IPS-20b (cell line): ENCODE measurements around the gene RAC3.

Experiments
- H3K27ac ChIP-seq: one replicate; pipeline ENCODE4 v1.5.1; 2013; ENCODE audit warnings: low read length
- H3K27me3 ChIP-seq: 2 replicates; pipeline ENCODE4 v1.6.1; 2013; ENCODE audit warnings: mild to moderate bottlenecking, low read length, inconsistent platforms; ENCODE audit not compliant: insufficient read depth
- H3K36me3 ChIP-seq: 2 replicates; pipeline ENCODE4 v1.6.1; 2013; ENCODE audit warnings: low read depth, mild to moderate bottlenecking, inconsistent platforms, low read length, moderate library complexity; ENCODE audit not compliant: insufficient read depth
- H3K4me1 ChIP-seq: 2 replicates; pipeline ENCODE4 v1.6.1; 2013; ENCODE audit warnings: mild to moderate bottlenecking, control low read depth, inconsistent platforms, low read length, moderate library complexity; ENCODE audit not compliant: insufficient read depth
- H3K4me3 ChIP-seq: 2 replicates; pipeline ENCODE4 v1.5.1; 2013; ENCODE audit warnings: mild to moderate bottlenecking, low read length, inconsistent platforms
- H3K9ac ChIP-seq: 2 replicates; pipeline ENCODE4 v1.6.1; 2013; ENCODE audit warnings: low read depth, mild to moderate bottlenecking, inconsistent platforms, low read length, moderate library complexity
- H3K9me3 ChIP-seq: 2 replicates; pipeline ENCODE4 v1.6.1; 2013; ENCODE audit warnings: mild to moderate bottlenecking, low read depth, low read length, inconsistent platforms; ENCODE audit not compliant: insufficient read depth

Gene RAC3

DNA sequence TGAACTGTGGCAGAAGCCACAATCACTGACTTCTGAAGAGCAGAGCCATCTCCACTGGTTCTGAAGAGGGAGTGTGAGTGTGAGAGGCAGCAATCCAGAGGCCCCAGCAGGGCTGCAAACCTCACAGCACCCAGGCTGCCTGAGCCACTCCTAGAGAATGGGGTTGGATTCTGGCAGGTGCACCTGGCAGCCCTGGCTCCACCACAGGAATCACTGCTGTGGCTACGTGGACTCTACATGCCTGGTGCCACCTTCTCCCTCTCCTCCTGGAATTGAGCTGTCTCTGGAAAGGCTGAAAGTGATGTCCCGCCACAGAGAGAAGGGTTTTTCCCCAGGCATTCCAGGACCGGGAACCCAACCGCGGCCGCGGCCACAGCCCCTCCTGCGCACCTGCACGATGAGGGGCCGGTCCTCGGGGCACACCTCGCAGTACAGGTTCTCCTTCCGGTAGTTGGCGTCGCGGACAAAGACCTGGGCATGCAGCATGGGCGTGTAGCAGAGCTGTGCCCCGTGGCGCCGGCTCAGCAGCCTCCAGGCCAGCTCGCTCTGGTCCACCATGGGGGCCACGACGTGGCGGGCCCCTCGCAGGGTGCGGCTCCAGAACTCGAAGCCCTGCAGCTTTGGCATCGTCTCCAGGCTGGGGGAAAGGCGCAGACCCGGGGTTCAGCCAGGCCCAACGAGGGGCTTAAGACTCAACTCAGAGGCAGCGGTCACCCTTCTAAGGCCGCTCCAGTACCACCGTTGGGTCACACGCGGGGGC lies 33.1 kb downstream of the RAC3 start:
- Histone ChIP-seq H3K9me3 (no peaks in the 10 kb centered on the region), H3K27ac (no peak overlapping the region), H3K36me3 (peaks cover 31% of the 10 kb centered on the region), H3K4me3 (peak overlapping the region; percentile 76), H3K27me3 (no peaks in the 10 kb centered on the region), H3K9ac (peak overlapping the region; percentile 72; the same call in 1 of the 2 replicates), H3K4me1 (peaks cover 4% of the 10 kb centered on the region; the same call in 1 of the 2 replicates)

DNA sequence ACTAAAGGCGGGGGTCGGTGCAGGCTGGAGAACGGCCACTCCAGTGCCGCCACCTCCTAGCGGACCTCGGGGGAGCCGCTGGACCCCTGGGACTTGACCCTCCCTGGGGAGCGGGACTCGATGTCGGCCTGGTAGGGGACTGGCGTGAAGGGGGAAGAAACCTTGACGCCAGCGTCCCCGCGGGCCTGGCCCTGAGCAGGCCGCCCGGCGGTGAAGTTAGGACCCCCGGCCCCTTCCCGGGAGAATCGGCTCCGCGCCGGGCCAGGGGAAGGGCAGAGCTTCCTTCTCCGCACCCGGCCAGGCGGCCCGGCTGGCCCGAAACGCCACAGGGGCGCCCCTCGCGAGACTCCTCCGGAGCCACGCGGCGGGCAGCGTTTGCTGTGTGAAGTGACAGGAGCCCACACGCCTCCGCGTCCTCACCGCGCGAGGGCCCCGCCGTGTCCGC lies 33.7 kb downstream of the RAC3 start:
- Histone ChIP-seq H3K9me3 (no peaks in the 10 kb centered on the region), H3K4me1 (peaks cover 4% of the 10 kb centered on the region; the same call in 1 of the 2 replicates), H3K27ac (no peak overlapping the region), H3K27me3 (no peaks in the 10 kb centered on the region), H3K9ac (peak overlapping the region; percentile 72), H3K4me3 (peak overlapping the region; percentile 76), H3K36me3 (peaks cover 31% of the 10 kb centered on the region)

DNA sequence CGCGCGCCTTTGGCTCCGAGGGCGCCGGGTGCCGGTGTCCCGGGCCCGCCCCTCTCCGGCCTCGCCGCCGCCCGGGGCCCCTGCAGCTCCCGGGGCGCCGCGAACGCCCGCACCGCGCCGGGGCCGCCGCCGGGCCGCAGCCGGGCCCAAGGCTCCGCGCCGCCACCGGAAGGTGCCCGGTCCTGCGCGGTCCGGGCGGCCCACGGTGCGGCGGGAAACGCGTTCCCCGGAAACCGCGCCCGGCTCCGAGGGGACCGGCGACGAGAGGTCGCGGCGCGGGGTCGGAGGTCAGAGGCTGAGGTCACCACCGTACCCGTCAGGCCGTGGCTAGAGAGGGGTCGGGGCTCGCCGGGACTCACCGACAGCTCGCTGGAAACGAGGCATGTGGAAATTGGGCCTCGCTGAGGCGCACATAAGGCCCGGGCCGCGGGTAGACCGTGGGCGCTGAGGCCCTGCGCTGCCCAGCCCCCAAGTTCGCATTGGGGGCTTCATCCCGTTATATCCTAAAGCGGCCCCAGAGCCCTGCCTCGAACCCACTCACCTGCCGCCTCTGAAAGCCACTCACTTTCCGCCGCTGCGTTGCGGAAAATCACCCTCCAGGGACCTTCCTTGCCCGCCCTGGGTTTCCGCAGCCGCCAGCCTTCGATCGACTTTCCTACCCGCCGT lies 34.3 kb downstream of the RAC3 start, which contains the start of gene DUS1L:
DUS1L (minus strand) TSS at position 167 of the 666 bp plus-strand sequence. CDS start 745 bp downstream, outside the sequence.
- H3K9ac ChIP-seq, result peak within 1 kb of the TSS; percentile 74
- peak within 1 kb of the TSS; percentile 76 for H3K4me3 ChIP-seq
- H3K27ac ChIP-seq, result no peak within 1 kb of the TSS
- H3K27me3 ChIP-seq, result no peaks in the 10 kb centered on the region
- peaks cover 26% of the 10 kb centered on the region for H3K36me3 ChIP-seq
- peaks cover 4% of the 10 kb centered on the region; the same call in 1 of the 2 replicates for H3K4me1 ChIP-seq
- H3K9me3 ChIP-seq, result no peaks in the 10 kb centered on the region

DNA sequence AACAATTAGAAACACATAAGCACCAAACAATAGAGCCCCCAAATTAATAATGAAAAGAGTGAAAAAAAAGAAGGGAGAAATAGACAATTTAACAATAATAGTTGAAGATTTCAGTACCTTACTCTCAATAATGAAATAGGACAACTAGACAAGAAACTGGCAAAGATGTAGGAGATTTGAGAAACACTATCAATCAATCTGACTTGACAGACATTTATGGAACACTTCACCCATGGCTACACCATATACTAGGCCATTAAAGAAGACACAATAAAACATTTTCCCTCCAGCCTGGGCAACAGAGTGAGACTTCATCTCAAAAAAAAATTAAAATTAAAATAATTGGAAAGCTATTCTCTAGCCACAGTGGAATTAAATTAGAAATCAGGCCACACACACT lies 39.1 kb downstream of the RAC3 start:
- Histone ChIP-seq H3K9me3 (no peaks in the 10 kb centered on the region), H3K4me3 (no peak overlapping the region), H3K36me3 (no peaks in the 10 kb centered on the region), H3K27me3 (peaks cover 5% of the 10 kb centered on the region; the same call in 1 of the 2 replicates), H3K9ac (no peak overlapping the region), H3K27ac (no peak overlapping the region), H3K4me1 (peaks cover 4% of the 10 kb centered on the region; the same call in 1 of the 2 replicates)

DNA sequence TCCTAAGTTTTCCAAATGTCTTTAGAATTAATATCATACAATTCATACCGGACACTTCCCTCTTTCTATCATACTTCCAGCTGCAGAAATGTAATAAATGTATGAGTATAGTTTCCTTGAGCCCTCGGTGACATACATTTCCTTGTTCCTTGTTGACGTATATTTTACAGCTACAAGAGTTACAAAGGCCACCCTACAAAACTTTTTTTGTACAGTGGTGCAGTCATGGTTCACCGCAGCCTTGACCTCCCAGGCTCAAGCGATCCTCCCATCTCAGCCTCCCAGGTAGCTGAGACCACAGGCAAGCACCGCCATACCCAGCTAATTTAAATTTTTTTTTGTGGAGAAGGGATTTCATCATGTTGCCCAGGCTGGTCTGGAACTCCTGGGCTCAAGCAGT lies 41.3 kb downstream of the RAC3 start:
- peaks cover 5% of the 10 kb centered on the region; the same call in 1 of the 2 replicates for H3K27me3 ChIP-seq
- H3K4me1 ChIP-seq, result no peaks in the 10 kb centered on the region
- H3K9ac ChIP-seq, result no peak overlapping the region
- H3K9me3 ChIP-seq, result no peaks in the 10 kb centered on the region
- H3K4me3 ChIP-seq, result no peak overlapping the region
- H3K36me3 ChIP-seq, result 0 out of 2 replicates have a peak, but pooled peaks cover 3% of the 10 kb centered on the region
- no peak overlapping the region for H3K27ac ChIP-seq

DNA sequence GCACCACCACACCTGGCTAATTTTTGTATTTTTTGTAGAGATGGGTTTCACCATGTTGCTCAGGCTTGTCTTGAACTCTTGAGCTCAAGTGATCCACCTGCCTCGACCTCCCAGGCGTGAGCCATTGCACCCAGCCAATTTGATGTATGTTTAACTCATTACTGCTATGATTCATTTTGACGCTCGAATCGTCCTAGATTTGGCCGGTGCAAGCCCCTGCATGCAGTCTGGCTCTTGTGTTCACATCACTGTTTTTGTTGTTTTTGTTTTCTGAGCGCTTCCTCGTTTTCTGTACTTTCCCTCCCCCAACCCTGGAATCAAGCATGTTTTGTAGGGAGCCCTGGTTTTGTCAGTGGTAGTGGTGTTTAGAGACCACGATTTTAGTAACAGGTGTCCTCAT lies 42.0 kb downstream of the RAC3 start:
- Histone ChIP-seq H3K9ac (no peak overlapping the region), H3K4me3 (no peak overlapping the region), H3K4me1 (no peaks in the 10 kb centered on the region), H3K9me3 (no peaks in the 10 kb centered on the region), H3K36me3 (peaks cover 8% of the 10 kb centered on the region; the same call in 1 of the 2 replicates), H3K27ac (no peak overlapping the region), H3K27me3 (peaks cover 5% of the 10 kb centered on the region; the same call in 1 of the 2 replicates)

DNA sequence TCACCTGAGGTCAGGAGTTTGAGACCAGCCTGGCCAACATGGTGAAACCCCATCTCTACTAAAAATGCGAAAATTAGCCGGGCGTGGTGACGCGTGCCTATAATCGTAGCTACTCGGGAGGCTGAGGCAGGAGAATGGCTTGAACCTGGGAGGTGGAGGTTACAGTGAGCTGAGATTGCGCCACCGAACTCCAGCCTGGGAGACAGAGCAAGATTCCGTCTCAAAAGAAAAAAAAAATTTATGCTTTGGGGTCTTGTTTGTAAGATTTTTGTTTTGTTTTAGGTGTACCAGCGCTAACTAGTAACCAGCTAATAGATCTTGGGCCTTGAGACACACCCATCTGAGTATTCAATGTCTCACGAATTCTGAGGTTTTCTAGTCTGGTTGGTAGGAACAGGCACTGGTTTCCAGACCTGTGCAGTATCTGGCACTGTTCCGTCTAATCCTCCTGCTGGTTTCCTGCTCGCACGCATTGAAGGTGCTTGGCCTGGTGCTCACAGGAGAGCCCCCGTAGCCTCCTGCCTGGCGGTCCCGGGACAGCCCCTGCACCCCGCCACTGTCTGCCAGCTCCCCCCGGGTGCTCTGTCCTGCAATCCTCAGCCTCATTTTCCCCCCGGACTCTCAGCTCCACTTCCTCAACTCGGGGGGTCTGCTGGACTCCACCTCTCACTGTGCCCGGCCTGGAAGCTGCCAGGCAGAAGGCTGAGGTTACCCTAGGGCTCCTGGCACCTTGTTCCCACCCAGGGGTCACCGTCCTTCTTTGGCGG lies 44.7 kb downstream of the RAC3 start:
- Histone ChIP-seq H3K4me3 (no peak overlapping the region), H3K27me3 (peaks cover 5% of the 10 kb centered on the region; the same call in 1 of the 2 replicates), H3K36me3 (peaks cover 32% of the 10 kb centered on the region), H3K27ac (no peak overlapping the region), H3K9me3 (no peaks in the 10 kb centered on the region), H3K4me1 (no peaks in the 10 kb centered on the region), H3K9ac (no peak overlapping the region)

DNA sequence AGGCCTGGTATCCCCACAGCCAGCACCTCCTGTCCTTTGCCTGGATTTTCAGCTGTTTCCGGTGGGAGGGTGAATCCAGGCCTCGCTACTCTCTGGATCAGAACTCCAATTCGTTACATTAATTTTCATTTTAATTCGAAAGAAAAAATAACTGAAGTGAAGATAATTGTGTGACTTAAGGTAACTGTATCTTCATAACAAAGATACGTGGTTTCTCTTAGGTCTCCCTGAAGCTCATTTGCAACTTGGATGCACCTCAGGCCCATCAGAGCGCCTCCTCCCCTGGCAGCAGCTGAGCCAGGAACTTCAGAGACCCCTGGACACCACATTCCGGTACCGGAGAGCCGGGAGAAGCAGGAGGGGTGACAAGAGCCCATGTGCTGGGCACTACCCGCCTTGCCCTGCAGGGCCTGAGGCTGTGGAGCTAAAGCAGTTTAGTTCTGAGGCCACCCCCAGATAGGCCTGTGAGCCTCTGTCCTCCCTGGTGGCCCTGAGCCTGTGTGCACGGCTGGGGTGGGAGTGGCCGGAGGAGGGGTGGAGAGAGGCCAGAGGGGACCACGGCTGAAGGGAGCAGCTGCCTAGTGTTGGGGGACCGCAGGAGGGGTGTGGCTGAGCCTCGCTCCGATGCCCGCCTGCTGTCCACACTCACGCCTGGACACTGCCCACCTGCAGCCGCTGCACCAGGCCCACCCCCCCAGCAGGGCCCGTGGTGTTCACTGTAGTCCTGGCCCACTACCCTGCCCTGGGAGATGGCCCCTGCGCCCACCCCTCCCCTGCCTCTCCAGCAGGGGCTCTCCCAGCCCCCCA lies 45.5 kb downstream of the RAC3 start:
- H3K4me3 ChIP-seq, result no peak overlapping the region
- H3K27ac ChIP-seq, result no peak overlapping the region
- peaks cover 37% of the 10 kb centered on the region for H3K36me3 ChIP-seq
- H3K27me3 ChIP-seq, result peaks cover 5% of the 10 kb centered on the region; the same call in 1 of the 2 replicates
- H3K9ac ChIP-seq, result no peak overlapping the region
- H3K9me3 ChIP-seq, result no peaks in the 10 kb centered on the region
- H3K4me1 ChIP-seq, result no peaks in the 10 kb centered on the region

DNA sequence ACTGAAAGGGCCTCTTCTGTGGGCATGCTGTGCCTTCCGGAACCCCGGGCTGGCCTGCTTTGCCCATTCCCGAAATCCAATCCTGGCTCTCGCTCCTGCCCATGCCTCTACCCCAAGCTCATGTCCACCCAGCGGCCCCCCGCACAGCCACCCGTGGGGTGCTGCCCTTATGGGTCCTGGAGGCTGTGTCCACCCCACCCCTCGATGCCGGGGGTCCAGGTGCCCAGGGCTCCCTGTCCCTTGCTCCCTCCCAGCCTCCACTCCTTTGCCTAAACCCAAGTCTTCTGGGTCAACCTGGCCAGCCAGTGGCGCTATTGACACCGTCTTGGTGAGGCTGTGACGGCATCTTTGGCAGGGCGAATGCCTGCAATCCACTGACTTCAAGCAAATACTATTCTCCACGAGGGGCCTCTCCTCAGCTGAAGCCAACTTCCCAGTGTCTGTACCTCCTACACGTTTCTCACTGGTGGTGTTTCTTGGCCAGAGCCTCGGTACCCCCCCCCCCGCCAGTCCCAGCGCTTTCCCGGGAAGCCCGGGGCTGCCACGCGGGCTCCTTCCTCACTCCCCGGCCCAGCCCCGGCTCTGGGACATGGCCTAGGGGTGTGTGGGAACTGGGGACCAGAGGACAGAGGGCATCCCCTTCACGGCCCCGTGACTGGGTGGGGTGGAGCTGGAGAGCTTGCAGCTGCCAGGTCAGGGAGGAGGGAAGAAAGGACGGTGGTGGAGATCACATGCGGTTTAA lies 46.3 kb downstream of the RAC3 start:
- no peak overlapping the region for H3K9ac ChIP-seq
- H3K4me3 ChIP-seq, result no peak overlapping the region
- H3K27me3 ChIP-seq, result peaks cover 5% of the 10 kb centered on the region; the same call in 1 of the 2 replicates
- no peaks in the 10 kb centered on the region for H3K4me1 ChIP-seq
- H3K36me3 ChIP-seq, result peaks cover 45% of the 10 kb centered on the region
- no peaks in the 10 kb centered on the region for H3K9me3 ChIP-seq
- H3K27ac ChIP-seq, result no peak overlapping the region

DNA sequence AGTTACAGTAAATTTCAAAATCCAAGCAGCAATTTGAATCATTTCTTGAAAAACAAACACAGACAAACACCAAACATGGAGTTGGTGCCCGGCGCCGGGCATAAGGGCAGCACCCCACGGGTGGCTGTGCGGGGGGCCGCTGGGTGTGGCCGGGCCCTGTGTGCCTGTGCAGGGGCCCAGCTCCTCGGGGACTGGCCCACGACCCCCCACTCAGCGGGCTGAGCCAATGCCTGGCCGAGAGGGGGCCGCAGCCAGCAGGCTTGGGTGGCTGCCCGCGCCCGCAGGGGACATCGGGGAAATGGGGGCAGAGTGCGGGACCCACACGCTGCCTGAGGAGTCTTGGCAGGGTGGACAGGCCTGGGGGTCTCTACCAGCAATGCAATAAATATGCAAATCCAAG lies 47.0 kb downstream of the RAC3 start:
- Histone ChIP-seq H3K9me3 (no peaks in the 10 kb centered on the region), H3K27me3 (peaks cover 3% of the 10 kb centered on the region; the same call in 1 of the 2 replicates), H3K4me3 (no peak overlapping the region), H3K9ac (no peak overlapping the region), H3K36me3 (peaks cover 52% of the 10 kb centered on the region), H3K27ac (no peak overlapping the region), H3K4me1 (no peaks in the 10 kb centered on the region)
